Vagina (tissue), 2 donors: Measurements from ENCODE around the gene TMEM245. TPM values are rescaled to one million over a fixed set of nuclear protein-coding genes. Genes with fewer than 3 reads are reported as not detected.

Experiments used
- DNase-seq, 2 donors: peaks; one replicate each; pipeline ENCODE4 v3.0.0-alpha.2; 2017; ENCODE audit errors: extremely low spot score in 2 of 2
- H3K27ac ChIP-seq: fragments of 200-600 bp; sonication (generic); one replicate; pipeline ENCODE4 v1.5.1; 2019
- H3K27me3 ChIP-seq: fragments of 200-600 bp; sonication (generic); one replicate; pipeline ENCODE4 v1.5.1; 2019
- H3K36me3 ChIP-seq, 2 donors: fragments of 200-600 bp; sonication (generic); one replicate each; pipeline ENCODE4 v1.5.1; 2017 to 2019
- H3K4me1 ChIP-seq: fragments of 200-600 bp; sonication (generic); one replicate; pipeline ENCODE4 v1.5.1; 2019
- H3K4me3 ChIP-seq, 2 donors: fragments of 200-600 bp; sonication (generic); 1 replicate in 1 of 2; 2 replicates in 1 of 2; pipeline ENCODE4 v1.5.1; 2016 to 2019
- H3K9me3 ChIP-seq: fragments of 200-600 bp; sonication (generic); one replicate; pipeline ENCODE4 v1.5.1; 2019
- POLR2A ChIP-seq, 2 donors: fragments of 450-650 bp; IDR thresholded peaks; one replicate each; pipeline ENCODE4 v1.6.1; 2017; ENCODE audit warnings: antibody characterized with exemption in 2 of 2, mild to moderate bottlenecking in 2 of 2, moderate library complexity in 2 of 2
- POLR2AphosphoS5 ChIP-seq, 2 donors: sonication (generic); formaldehyde crosslinking; IDR thresholded peaks; one replicate each; pipeline ENCODE4 v1.9.0; 2017; ENCODE audit warnings: antibody characterized with exemption in 2 of 2, mild to moderate bottlenecking in 2 of 2, low read depth in 1 of 2; ENCODE audit not compliant: insufficient read depth in 1 of 2
- intact Hi-C: fragments of 100-400 bp; cut with DNase I; formaldehyde crosslinking; loops from one replicate; pipeline ENCODE4 v1.15.1; 2023
- total RNA-seq: library from RNA; depleted of rRNA; stranded (reverse); fragments of >200 nt; gene quantifications from one replicate; pipeline ENCODE4 v1.2.3, GENCODE V29; 2016
- TF ChIP-seq, protein P1 (sequence below), 3 experiments: fragments of 450-650 bp in 2 of 3; fragments of 200-600 bp in 1 of 3; sonication (generic) in 1 of 3; IDR thresholded peaks; one replicate each; pipeline ENCODE4 v1.5.1; 2017 to 2019; ENCODE audit warnings: antibody characterized with exemption in 3 of 3, mild to moderate bottlenecking in 2 of 3, moderate library complexity in 2 of 3

The TMEM245 gene
- total RNA-seq, 1 donor from 2014 or later: 47.4 TPM

- DNase-seq: no peak
- no peaks in the 10 kb centered on the region for H3K27me3 ChIP-seq
- H3K9me3 ChIP-seq: no peaks in the 10 kb centered on the region
- intact Hi-C loops: loop anchor here (2.0 kb wide), 1 partner anchor 105 kb away; the partner anchor contains the start of gene CTNNAL1
- no peaks in the 10 kb centered on the region for H3K36me3 ChIP-seq
- peak overlapping the region; percentile 90 for H3K27ac ChIP-seq
- peak overlapping the region; percentile 85 to 95 for H3K4me3 ChIP-seq
- TF ChIP-seq, protein P1, sequence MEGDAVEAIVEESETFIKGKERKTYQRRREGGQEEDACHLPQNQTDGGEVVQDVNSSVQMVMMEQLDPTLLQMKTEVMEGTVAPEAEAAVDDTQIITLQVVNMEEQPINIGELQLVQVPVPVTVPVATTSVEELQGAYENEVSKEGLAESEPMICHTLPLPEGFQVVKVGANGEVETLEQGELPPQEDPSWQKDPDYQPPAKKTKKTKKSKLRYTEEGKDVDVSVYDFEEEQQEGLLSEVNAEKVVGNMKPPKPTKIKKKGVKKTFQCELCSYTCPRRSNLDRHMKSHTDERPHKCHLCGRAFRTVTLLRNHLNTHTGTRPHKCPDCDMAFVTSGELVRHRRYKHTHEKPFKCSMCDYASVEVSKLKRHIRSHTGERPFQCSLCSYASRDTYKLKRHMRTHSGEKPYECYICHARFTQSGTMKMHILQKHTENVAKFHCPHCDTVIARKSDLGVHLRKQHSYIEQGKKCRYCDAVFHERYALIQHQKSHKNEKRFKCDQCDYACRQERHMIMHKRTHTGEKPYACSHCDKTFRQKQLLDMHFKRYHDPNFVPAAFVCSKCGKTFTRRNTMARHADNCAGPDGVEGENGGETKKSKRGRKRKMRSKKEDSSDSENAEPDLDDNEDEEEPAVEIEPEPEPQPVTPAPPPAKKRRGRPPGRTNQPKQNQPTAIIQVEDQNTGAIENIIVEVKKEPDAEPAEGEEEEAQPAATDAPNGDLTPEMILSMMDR (IDR thresholded peaks at IDR 0.05): no peak
- TF ChIP-seq POLR2AphosphoS5 (IDR thresholded peaks at IDR 0.05; ENCODE audit: insufficient read depth in 1 of 2, low read depth in 1 of 2): peak in 1 of 2 donors; percentile 31
- peaks cover 59% of the 10 kb centered on the region for H3K4me1 ChIP-seq
These were observed 1.6 kb downstream of the TMEM245 start for GRCh38 chr9:109117856-109118807.

DNA sequence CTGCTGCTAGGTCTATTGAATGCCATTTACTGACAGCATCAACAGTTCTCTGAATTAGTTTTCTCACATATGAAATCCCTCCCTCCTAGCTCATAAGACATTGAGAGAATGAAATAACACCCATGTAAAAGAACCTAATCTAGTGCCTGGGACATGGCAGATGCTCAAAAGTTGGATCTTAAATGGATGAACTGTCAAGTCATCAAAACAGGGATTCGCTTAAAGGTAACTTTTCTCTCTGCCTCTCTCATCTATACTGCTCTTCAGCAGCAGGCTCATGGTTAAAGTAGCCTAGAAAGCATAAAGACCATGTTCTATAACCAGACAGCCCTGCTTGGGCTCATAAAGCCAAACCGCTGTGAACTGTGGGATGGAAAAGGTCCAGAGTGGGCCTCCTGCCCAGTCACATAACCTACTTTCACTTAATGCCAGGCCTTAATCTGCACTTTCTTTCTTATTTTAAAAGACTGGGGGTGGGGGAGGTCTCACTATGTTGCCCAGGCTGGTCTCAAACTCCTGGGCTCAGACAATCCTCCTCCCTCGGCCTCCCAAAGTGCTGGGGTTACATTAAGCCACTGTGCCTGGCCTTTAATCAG, 3.7 kb downstream of the TMEM245 start:
- H3K36me3 ChIP-seq: no peaks in the 10 kb centered on the region
- peaks cover 78% of the 10 kb centered on the region for H3K4me1 ChIP-seq
- intact Hi-C loops: no loop called here
- TF ChIP-seq, protein P1 (IDR thresholded peaks at IDR 0.05): no peak
- no peak for TF ChIP-seq POLR2AphosphoS5 (IDR thresholded peaks at IDR 0.05; ENCODE audit: insufficient read depth in 1 of 2, low read depth in 1 of 2)
- TF ChIP-seq POLR2A (IDR thresholded peaks at IDR 0.05): no peak
- H3K9me3 ChIP-seq: no peaks in the 10 kb centered on the region
- DNase-seq: no peak
- H3K27ac ChIP-seq: no peak overlapping the region
- H3K27me3 ChIP-seq: no peaks in the 10 kb centered on the region
- H3K4me3 ChIP-seq: no peak overlapping the region

GRCh38 chr9:109114670-109115069, 5.1 kb downstream of the TMEM245 start:
- intact Hi-C loops: no loop called here

DNA sequence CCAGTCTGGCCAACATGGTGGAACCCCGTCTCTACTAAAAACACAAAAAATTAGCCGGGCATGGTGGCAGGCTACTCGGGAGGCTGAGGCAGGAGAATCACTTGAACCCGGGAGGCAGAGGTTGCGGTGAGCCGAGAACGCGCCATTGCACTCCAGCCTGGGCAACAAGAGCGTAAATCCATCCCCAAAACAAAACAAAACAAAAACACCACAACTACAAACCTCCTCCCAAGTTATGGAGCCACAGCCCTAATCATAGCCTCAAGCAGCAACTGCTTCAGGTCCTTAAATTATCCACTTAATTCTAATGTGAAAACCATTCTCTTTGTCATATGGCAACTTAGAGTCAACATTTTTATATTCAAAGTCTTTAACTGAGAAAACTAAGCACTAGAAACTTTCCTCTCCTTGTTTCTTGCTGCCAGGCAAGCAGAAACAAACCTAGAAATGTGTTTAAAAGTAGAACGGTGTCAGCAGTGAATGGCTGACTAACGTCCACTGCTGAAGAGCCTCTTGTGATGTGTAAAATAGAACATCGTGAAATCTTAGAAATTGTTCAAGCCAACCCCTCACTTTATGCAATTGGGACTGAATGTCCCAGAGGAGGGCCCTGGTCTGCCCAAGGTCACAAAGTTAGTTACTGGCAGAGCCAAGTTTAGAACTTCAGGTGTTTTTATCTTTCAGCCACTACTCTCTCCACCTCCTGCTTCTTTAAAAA, 5.7 kb downstream of the TMEM245 start:
- Histone ChIP-seq H3K36me3 (no peaks in the 10 kb centered on the region), H3K4me1 (peaks cover 98% of the 10 kb centered on the region), H3K27ac (no peak overlapping the region), H3K4me3 (no peak overlapping the region), H3K9me3 (no peaks in the 10 kb centered on the region), H3K27me3 (no peaks in the 10 kb centered on the region)
- intact Hi-C loops: no loop called here
- TF ChIP-seq, protein P1 (IDR thresholded peaks at IDR 0.05): no peak
- TF ChIP-seq POLR2A (IDR thresholded peaks at IDR 0.05): no peak
- TF ChIP-seq POLR2AphosphoS5 (IDR thresholded peaks at IDR 0.05; ENCODE audit: insufficient read depth in 1 of 2, low read depth in 1 of 2): no peak
- no peak for DNase-seq

More at GRCh38 chr9:109114670-109115069, 5.1 kb downstream of the TMEM245 start:
- Histone ChIP-seq H3K4me3 (no peak overlapping the region), H3K9me3 (no peaks in the 10 kb centered on the region), H3K27ac (peak overlapping the region; percentile 37), H3K36me3 (no peaks in the 10 kb centered on the region), H3K27me3 (no peaks in the 10 kb centered on the region), H3K4me1 (peaks cover 92% of the 10 kb centered on the region)
- DNase-seq: no peak
- TF ChIP-seq POLR2AphosphoS5 (IDR thresholded peaks at IDR 0.05; ENCODE audit: insufficient read depth in 1 of 2, low read depth in 1 of 2): peak in 1 of 2 donors; percentile 53
- TF ChIP-seq POLR2A (IDR thresholded peaks at IDR 0.05): no peak
- TF ChIP-seq, protein P1 (IDR thresholded peaks at IDR 0.05): no peak
